ENCODE data around the gene RPP25L.

Gene RPP25L

GRCh38 chr9:34589636-34590380 is 22.1 kb downstream of the RPP25L start, which contains the start of gene CNTFR:
Gene CNTFR, minus strand, starts transcription at chr9:34589724. Its CDS starts 20,743 bp downstream, at chr9:34568981.
- H3K4me3 ChIP-seq = peak within 1 kb of the TSS; percentile 82
- no peak for TF ChIP-seq CTCF (IDR thresholded peaks at IDR 0.05)
- no peak for DNase-seq (ENCODE audit: low spot score)
- H3K27ac ChIP-seq = peak within 1 kb of the TSS in 1 of 2 donors; percentile 82

GRCh38 chr9:34588671-34589635 is 22.9 kb downstream of the RPP25L start:
- Histone ChIP-seq H3K27ac (peak overlapping the region in 1 of 2 donors; percentile 82), H3K4me3 (peak overlapping the region; percentile 82)
- no peak for TF ChIP-seq CTCF (IDR thresholded peaks at IDR 0.05)
- DNase-seq (ENCODE audit: low spot score) = no peak

- no peak for TF ChIP-seq CTCF (IDR thresholded peaks at IDR 0.05)
- DNase-seq (ENCODE audit: low spot score) = no peak
- H3K27ac ChIP-seq = no peak overlapping the region
- no peak overlapping the region for H3K4me3 ChIP-seq
Measured at GRCh38 chr9:34587271-34587670, 24.6 kb downstream of the RPP25L start.

- TF ChIP-seq CTCF (IDR thresholded peaks at IDR 0.05) = no peak
- Histone ChIP-seq H3K4me3 (no peak overlapping the region), H3K27ac (no peak overlapping the region)
- no peak for DNase-seq (ENCODE audit: low spot score)
Measured at GRCh38 chr9:34585946-34586669, 25.8 kb downstream of the RPP25L start.

- DNase-seq (ENCODE audit: low spot score) = no peak
- H3K27ac ChIP-seq = no peak overlapping the region
- H3K4me3 ChIP-seq = no peak overlapping the region
- TF ChIP-seq CTCF (IDR thresholded peaks at IDR 0.05) = no peak
Measured at GRCh38 chr9:34584970-34585369, 26.9 kb downstream of the RPP25L start.

- Histone ChIP-seq H3K27ac (no peak overlapping the region), H3K4me3 (no peak overlapping the region)
- DNase-seq (ENCODE audit: low spot score) = no peak
- TF ChIP-seq CTCF (IDR thresholded peaks at IDR 0.05) = no peak
Measured at GRCh38 chr9:34582787-34583186, 29.1 kb downstream of the RPP25L start.

Measured in coronary artery (tissue), 2 donors.